HG03354 (cell line): ENCODE results near the gene SPSB1.

Experiments
- ATAC-seq: cut with Tn5 transposase; IDR thresholded peaks from one replicate; pipeline ENCODE4 v1.9.1; 2021; ENCODE audit warnings: mild to moderate bottlenecking; ENCODE audit not compliant: unreplicated experiment, poor library complexity, severe bottlenecking

The SPSB1 gene

DNA sequence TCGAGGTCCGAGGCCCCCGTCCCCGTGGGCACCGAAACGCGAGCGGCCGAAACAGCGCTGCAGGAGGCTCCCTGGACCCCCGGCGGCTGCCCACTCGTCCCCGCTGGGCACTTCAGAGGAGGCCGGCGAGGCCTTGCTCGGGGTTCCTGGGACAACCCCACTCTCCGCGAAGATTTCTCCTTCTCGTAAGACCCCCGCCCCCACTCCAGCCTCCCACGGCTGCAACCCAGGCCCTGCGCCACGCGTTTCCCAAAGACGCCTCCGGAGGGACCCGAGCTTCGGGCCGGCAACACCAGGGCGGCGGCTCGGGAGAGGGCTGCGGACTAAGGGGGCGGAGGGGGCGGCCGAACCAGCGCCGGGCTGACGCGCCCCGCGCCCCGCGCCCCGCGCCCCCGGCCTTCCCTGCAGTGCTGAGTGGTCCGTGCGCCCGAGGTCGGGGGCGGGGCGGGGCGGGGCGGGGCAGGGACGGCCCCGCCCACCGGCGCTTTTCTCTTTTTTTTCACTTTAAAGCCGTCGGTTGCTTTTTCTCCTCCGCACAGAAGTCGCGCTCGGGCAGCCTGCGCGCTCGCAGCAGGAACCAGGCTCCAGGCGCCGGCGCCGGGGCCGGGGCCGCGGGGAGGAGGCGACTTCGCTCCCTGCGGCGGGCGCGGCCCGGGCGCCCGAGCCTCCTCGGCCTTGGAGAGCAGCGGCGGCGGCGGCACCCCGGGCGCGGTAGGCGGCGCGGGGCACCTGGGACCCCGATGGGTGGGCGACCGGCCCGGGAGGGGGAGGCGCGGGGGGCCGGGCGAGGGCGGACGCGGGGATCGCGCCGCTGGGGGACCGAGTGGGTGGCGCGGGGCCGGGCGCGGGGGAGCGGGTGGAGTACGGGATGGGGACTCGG, at the start of gene SPSB1:
Gene SPSB1, plus strand, starts transcription at position 534 of the 880 bp plus-strand sequence. CDS start 62,998 bp downstream, outside the sequence.
- ATAC-seq, result no peak

DNA sequence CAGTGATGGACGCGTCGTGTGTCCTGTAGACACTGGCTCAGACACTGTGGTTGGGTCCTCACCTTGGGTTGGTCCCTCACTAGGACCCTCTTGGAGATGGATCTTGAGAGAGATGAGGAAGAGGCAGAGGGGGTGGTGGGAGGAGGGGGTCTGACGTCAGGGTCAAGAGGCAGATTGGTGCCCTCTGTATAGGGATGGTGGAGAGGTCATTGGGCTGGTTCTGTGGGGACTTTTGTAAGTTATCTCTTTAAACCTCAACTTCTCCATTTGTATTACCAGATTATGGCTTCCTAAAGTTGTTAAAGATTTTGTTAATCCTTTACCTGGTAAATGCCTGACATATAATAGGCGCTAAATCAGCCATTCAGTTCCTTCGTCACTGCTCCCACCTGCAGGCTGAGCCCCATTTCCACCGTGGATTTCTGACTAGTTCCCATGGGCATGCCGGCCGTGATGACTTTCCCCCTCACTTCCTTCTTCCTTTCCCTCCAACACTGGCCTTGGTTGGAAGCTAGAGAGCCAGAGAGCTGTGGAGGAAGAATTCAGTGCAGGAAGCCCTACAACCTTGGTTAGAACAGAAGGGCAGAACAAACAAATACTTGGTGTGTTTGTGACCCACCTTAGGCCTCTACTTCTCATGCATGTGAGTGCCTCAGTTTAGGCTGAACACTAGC, 49.5 kb upstream of the SPSB1 start:
- no peak for ATAC-seq

DNA sequence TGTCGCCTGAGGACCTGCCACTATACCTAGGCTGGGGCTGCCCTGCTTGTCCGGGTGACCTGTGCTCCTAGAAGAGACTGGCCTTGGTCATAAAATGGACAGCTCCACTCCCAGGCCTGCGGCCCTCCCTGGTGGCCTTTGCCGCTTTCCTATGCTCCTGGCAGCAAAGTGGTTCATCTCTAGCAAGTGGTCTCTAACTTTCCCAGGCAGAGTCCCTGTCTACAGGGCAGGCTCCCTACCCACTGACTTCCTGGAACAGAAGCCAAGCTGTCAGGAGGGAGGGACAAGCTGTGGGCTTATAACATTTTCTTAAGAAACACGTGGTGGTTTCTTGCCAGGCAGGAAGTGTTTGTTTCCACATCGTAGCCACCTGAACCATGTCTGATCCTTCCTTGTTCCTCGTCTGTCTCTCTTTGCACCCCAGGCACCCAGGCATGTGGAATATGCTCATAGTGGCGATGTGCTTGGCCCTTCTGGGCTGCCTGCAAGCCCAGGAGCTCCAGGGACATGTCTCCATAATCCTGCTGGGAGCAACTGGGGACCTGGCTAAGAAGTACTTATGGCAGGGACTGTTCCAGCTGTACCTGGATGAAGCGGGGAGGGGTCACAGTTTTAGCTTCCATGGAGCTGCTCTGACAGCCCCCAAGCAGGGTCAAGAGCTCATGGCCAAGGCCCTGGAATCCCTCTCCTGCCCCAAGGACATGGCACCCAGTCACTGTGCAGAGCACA, 48.0 kb upstream of the SPSB1 start:
- no peak for ATAC-seq

DNA sequence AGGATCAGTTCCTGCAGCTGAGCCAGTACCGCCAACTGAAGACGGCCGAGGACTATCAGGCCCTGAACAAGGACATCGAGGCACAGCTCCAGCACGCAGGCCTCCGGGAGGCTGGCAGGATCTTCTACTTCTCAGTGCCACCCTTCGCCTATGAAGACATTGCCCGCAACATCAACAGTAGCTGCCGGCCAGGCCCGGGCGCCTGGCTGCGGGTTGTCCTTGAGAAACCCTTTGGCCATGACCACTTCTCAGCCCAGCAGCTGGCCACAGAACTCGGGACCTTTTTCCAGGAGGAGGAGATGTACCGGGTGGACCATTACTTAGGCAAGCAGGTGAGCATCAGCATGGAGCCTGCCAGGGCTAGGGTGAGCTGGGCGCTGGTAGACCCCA, 47.5 kb upstream of the SPSB1 start:
- ATAC-seq, result no peak

GRCh38 chr1:9245661-9246060, 47.0 kb upstream of the SPSB1 start:
- ATAC-seq, result no peak

GRCh38 chr1:9246215-9246614, 46.5 kb upstream of the SPSB1 start:
- no peak for ATAC-seq

GRCh38 chr1:9246841-9247785, 45.6 kb upstream of the SPSB1 start:
- ATAC-seq, result no peak

DNA sequence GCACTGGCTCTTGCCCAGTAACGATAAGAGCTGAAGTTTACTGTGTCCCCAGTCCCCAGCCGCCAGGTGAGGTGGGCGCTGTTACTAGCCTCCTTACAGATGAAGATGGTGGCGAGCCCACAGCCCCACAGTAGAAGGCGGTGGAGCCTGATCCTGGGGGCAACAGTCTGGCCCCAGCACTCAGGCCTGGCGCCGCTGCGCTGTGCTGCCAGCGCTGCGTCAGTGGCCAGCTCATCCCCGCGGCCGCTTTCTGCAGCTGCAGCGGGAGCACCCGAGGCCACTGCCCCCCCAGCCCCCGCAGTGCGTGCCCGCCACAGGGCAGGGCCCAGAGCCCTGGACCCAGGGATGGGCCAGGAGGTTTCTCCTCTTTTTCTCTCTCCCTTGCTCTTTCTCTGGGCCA, 44.8 kb upstream of the SPSB1 start:
- no peak for ATAC-seq

- no peak for ATAC-seq
Measured at GRCh38 chr1:9248341-9249262, 44.1 kb upstream of the SPSB1 start.

- ATAC-seq, result no peak
Measured at GRCh38 chr1:9249263-9249533, 43.5 kb upstream of the SPSB1 start.

GRCh38 chr1:9249534-9250410, 42.9 kb upstream of the SPSB1 start:
- no peak for ATAC-seq

DNA sequence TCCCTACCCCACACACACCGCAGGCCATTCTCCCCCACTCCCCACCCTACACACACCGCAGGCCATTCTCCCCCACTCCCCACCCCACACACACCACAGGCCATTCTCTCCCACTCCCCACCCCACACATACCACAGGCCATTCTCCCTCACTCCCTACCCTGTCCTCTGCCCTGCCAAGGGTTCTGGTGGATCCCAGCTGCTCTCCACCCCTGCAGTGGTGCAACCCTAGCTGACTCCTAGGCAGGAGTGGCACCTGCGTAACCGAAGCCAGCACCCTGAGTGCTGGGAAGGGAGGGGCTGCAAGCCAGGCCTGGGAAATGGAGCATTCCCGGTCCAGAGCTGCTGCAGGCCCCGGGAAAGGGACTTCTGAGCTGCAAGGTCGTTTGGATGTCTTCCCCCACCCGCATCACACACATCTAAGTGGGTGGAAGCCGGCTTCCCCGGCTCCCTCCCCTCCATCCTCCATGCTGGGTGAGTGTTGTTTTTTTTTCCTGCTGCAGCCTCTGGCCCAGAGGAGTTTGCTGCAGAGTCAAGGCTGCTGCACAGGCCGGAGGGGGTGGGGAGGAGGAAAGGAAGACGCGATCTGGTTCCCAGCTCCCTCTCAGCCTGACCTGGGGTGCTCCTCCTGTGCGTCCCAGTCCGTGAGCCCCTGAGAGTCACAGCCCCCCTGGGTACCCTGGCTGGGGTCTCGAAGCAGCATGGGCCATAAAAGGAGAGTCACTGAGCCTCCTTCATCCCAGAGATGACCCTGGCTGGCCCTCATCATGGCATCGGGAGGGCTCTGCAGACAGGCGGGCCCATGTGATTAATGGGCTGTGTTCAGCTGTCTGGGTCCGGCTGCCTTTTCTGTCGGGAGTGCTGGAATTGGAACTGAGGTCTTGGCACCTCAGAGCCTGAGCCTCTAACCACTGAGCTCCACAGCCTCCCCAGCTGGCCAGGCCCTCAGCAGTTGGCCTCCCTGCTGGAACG, 42.0 kb upstream of the SPSB1 start:
- ATAC-seq, result no peak

- no peak for ATAC-seq
Measured at GRCh38 chr1:9251501-9251900, 41.2 kb upstream of the SPSB1 start.

DNA sequence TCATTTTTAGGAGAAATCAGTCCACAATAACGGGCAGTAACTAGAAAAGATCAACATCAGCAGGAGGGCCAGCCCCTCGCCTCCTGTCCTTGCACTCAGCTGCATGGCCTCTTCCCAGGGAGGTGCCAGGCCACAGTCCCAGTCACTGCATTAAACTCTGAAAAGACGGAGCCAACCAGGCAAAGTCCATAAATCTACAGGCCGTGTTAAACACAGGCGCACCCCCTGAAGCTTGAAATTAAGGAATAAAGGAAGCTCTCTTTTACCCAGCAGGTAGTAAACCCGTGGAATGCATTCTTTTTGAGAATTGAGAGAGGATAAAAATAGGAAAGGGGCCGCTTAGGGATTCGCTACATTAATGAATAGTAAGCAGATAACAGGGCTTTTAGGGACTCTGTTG, 39.7 kb upstream of the SPSB1 start:
- ATAC-seq, result no peak

- no peak for ATAC-seq
Measured at GRCh38 chr1:9253453-9254105, 39.1 kb upstream of the SPSB1 start.

- ATAC-seq, result no peak
Measured at GRCh38 chr1:9256332-9256731, 36.4 kb upstream of the SPSB1 start.
